Liver (tissue), 9 donors: ENCODE results near the gene LMTK3. TPM values are rescaled to one million over a fixed set of nuclear protein-coding genes. Genes with fewer than 3 reads are reported as not detected.

Source experiments
- DNase-seq: peaks from one replicate; pipeline ENCODE4 v3.0.0-alpha.2; 2017; ENCODE audit warnings: low spot score
- H3K27ac ChIP-seq, 2 donors: one replicate each; pipeline ENCODE4 v1.7.0; 2013; ENCODE audit warnings: inconsistent platforms in 2 of 2, low read length in 2 of 2, control low read depth in 1 of 2, low read depth in 1 of 2, mild to moderate bottlenecking in 1 of 2
- H3K27me3 ChIP-seq, 4 donors: one replicate each; pipeline versions ENCODE4 v1.6.1 to v1.7.0; 2013; ENCODE audit warnings: low read length in 3 of 4, inconsistent platforms in 1 of 4, mild to moderate bottlenecking in 1 of 4, moderate library complexity in 1 of 4; ENCODE audit not compliant: control insufficient read depth in 4 of 4, insufficient read depth in 4 of 4
- H3K36me3 ChIP-seq, 4 donors: one replicate each; pipeline versions ENCODE4 v1.6.1 to v1.7.0; 2013; ENCODE audit warnings: low read length in 3 of 4, mild to moderate bottlenecking in 3 of 4, low read depth in 1 of 4, moderate library complexity in 1 of 4; ENCODE audit not compliant: control insufficient read depth in 4 of 4, insufficient read depth in 3 of 4
- H3K4me1 ChIP-seq, 4 donors: one replicate each; pipeline versions ENCODE4 v1.6.1 to v1.7.0; 2013; ENCODE audit warnings: low read length in 3 of 4, mild to moderate bottlenecking in 3 of 4, moderate library complexity in 1 of 4; ENCODE audit not compliant: control insufficient read depth in 4 of 4, insufficient read depth in 4 of 4
- H3K4me3 ChIP-seq, 3 donors: one replicate each; pipeline versions ENCODE4 v1.6.1 to v1.7.0; 2013; ENCODE audit warnings: low read length in 3 of 3, control low read depth in 1 of 3, low read depth in 1 of 3, mild to moderate bottlenecking in 1 of 3
- H3K9ac ChIP-seq, 2 donors: one replicate each; pipeline ENCODE4 v1.7.0; 2013; ENCODE audit warnings: low read length in 2 of 2, mild to moderate bottlenecking in 2 of 2, moderate library complexity in 2 of 2, control low read depth in 1 of 2, low read depth in 1 of 2
- H3K9me3 ChIP-seq, 4 donors: one replicate each; pipeline versions ENCODE4 v1.6.1 to v1.7.0; 2013; ENCODE audit warnings: low read length in 3 of 4; ENCODE audit not compliant: control insufficient read depth in 4 of 4
- ATF3 ChIP-seq: IDR thresholded peaks from 2 replicates; pipeline ENCODE4 v1.6.1; 2016; ENCODE audit warnings: antibody characterized with exemption
- CTCF ChIP-seq: fragments of 150-350 bp; IDR thresholded peaks from 2 replicates; pipeline ENCODE4 v1.5.1; 2017; ENCODE audit warnings: improper control_type of control experiment, low read depth, low read length; ENCODE audit not compliant: missing input control
- EGR1 ChIP-seq, 2 donors: IDR thresholded peaks; 2 replicates each; pipeline ENCODE4 v1.6.1; 2016 to 2018; ENCODE audit warnings: antibody characterized with exemption in 2 of 2, low read depth in 2 of 2
- FOXA1 ChIP-seq: IDR thresholded peaks from 2 replicates; pipeline ENCODE4 v1.6.1; 2016; ENCODE audit warnings: antibody characterized with exemption
- FOXA2 ChIP-seq: IDR thresholded peaks from 2 replicates; pipeline ENCODE4 v1.6.1; 2016; ENCODE audit warnings: antibody characterized with exemption
- GABPA ChIP-seq, 2 donors: IDR thresholded peaks in 1 of 2; conservative IDR thresholded peaks in 1 of 2; 2 replicates each; pipeline ENCODE4 v1.6.1; 2016; ENCODE audit warnings: antibody characterized with exemption in 2 of 2, mild to moderate bottlenecking in 1 of 2, moderate library complexity in 1 of 2
- HNF4A ChIP-seq, 2 donors: conservative IDR thresholded peaks; 2 replicates each; pipeline ENCODE4 v1.6.1; 2016; ENCODE audit warnings: antibody characterized with exemption in 2 of 2, mild to moderate bottlenecking in 2 of 2
- HNF4G ChIP-seq: IDR thresholded peaks from 2 replicates; pipeline ENCODE4 v1.6.1; 2016; ENCODE audit warnings: antibody characterized with exemption
- JUND ChIP-seq, 2 donors: IDR thresholded peaks; 2 replicates each; pipeline ENCODE4 v1.6.1; 2016; ENCODE audit warnings: antibody characterized with exemption in 2 of 2
- MAX ChIP-seq: IDR thresholded peaks from 2 replicates; pipeline ENCODE4 v1.6.1; 2016; ENCODE audit warnings: antibody characterized with exemption
- NR2F2 ChIP-seq: IDR thresholded peaks from 2 replicates; pipeline ENCODE4 v1.6.1; 2016; ENCODE audit warnings: antibody characterized with exemption
- RAD21 ChIP-seq, 2 donors: IDR thresholded peaks; 2 replicates each; pipeline ENCODE4 v1.6.1; 2016; ENCODE audit warnings: antibody characterized with exemption in 2 of 2, mild to moderate bottlenecking in 2 of 2
- REST ChIP-seq: IDR thresholded peaks from 2 replicates; pipeline ENCODE4 v1.6.1; 2016; ENCODE audit warnings: antibody characterized with exemption, mild to moderate bottlenecking
- RXRA ChIP-seq, 2 donors: IDR thresholded peaks; 2 replicates each; pipeline ENCODE4 v1.6.1; 2017 to 2018; ENCODE audit warnings: antibody characterized with exemption in 2 of 2, mild to moderate bottlenecking in 1 of 2
- SP1 ChIP-seq: IDR thresholded peaks from 2 replicates; pipeline ENCODE4 v1.6.1; 2018; ENCODE audit warnings: antibody characterized with exemption, mild to moderate bottlenecking
- TAF1 ChIP-seq: conservative IDR thresholded peaks from 2 replicates; pipeline ENCODE4 v1.6.1; 2016; ENCODE audit warnings: antibody characterized with exemption, mild to moderate bottlenecking
- YY1 ChIP-seq: IDR thresholded peaks from 2 replicates; pipeline ENCODE4 v1.6.1; 2016; ENCODE audit warnings: antibody characterized with exemption, mild to moderate bottlenecking
- ZBTB33 ChIP-seq: IDR thresholded peaks from 2 replicates; pipeline ENCODE4 v1.6.1; 2016; ENCODE audit warnings: antibody characterized with exemption
- WGBS: extraction: QIAGEN DNeasy Blood & Tissue Kit; methylation state at CpG from one replicate; pipeline ENCODE4 v1.1.7; 2013; 5-methylcytosine and 5-hydroxymethylcytosine counted together
- polyA plus RNA-seq, 2 donors: library from polyadenylated mRNA; stranded (reverse) in 1 of 2; unstranded in 1 of 2; fragments of 200-250 nt in 1 of 2; fragments of >200 nt in 1 of 2; fragmentation: Nextera tagmentation in 1 of 2; extraction: Ambion mirVana in 1 of 2; gene quantifications; one replicate each; pipeline versions ENCODE4 v1.2.1 to v1.2.3, GENCODE V29; 2013 to 2015
- total RNA-seq, 2 donors: library from RNA; depleted of rRNA; stranded (reverse); fragments of >200 nt; gene quantifications; one replicate each; pipeline ENCODE4 v1.2.3, GENCODE V29; 2014
- donor health status: healthy.
- donor health status: healthy.
- donor health status: healthy.
- donor health status: healthy.
- donor health status: healthy.

LMTK3 gene
- total and polyA plus RNA-seq, 4 donors, result 0.08 TPM; not detected in 2

GRCh38 chr19:48552406-48553322 is 41.0 kb upstream of the LMTK3 start:
- TF ChIP-seq RXRA (IDR thresholded peaks at IDR 0.05), result no peak
- TF ChIP-seq HNF4G, result no peak
- no peak for TF ChIP-seq GABPA (IDR thresholded peaks at IDR 0.05 in 1 of 2, conservative IDR thresholded peaks at IDR 0.05 in 1 of 2)
- no peak for TF ChIP-seq ATF3
- no peak for TF ChIP-seq NR2F2
- no peak for TF ChIP-seq EGR1 (IDR thresholded peaks at IDR 0.05; ENCODE audit: low read depth in 2 of 2)
- no peak for TF ChIP-seq JUND (IDR thresholded peaks at IDR 0.05)
- no peak for TF ChIP-seq CTCF
- TF ChIP-seq RAD21 (IDR thresholded peaks at IDR 0.05), result no peak
- no peak for TF ChIP-seq MAX
- no peak for TF ChIP-seq YY1
- TF ChIP-seq SP1, result no peak
- TF ChIP-seq TAF1, result no peak
- no peak for TF ChIP-seq FOXA1
- no peak for TF ChIP-seq HNF4A (conservative IDR thresholded peaks at IDR 0.05)
- TF ChIP-seq FOXA2, result no peak
- TF ChIP-seq ZBTB33, result no peak
- H3K9me3 ChIP-seq, result no peaks in the 10 kb centered on the region
- peaks cover 0 to 4% (median 0%) of the 10 kb centered on the region in 4 donors for H3K27me3 ChIP-seq
- no peak overlapping the region for H3K4me3 ChIP-seq
- H3K27ac ChIP-seq, result no peak overlapping the region
- H3K36me3 ChIP-seq, result no peaks in the 10 kb centered on the region
- WGBS, result 81% methylated on average over 19 of the region's 19 CpGs
- no peak for DNase-seq
- H3K4me1 ChIP-seq, result no peaks in the 10 kb centered on the region
- H3K9ac ChIP-seq, result no peak overlapping the region

GRCh38 chr19:48551437-48552302 is 40.0 kb upstream of the LMTK3 start, which contains the start of gene SULT2B1:
SULT2B1 (plus strand) TSS chr19:48552172; CDS start chr19:48552253, 81 bp downstream.
- Histone ChIP-seq H3K4me1 (no peaks in the 10 kb centered on the region), H3K9me3 (no peaks in the 10 kb centered on the region), H3K27me3 (peaks cover 0 to 4% (median 0%) of the 10 kb centered on the region in 4 donors), H3K4me3 (no peak within 1 kb of the TSS), H3K27ac (no peak within 1 kb of the TSS), H3K36me3 (no peaks in the 10 kb centered on the region), H3K9ac (no peak within 1 kb of the TSS)
- no peak for DNase-seq
- 55% methylated on average over 36 of the region's 36 CpGs for WGBS
- TF ChIP-seq JUND (IDR thresholded peaks at IDR 0.05) (no peak), RAD21 (IDR thresholded peaks at IDR 0.05) (no peak), EGR1 (IDR thresholded peaks at IDR 0.05; ENCODE audit: low read depth in 2 of 2) (no peak), NR2F2 (no peak), REST (no peak), ATF3 (no peak)
